HG02970 (cell line): ENCODE results near the gene POLR3A.

Experiments
- ATAC-seq: cut with Tn5 transposase; IDR thresholded peaks from one replicate; pipeline ENCODE4 v1.9.1; 2021; ENCODE audit warnings: mild to moderate bottlenecking, moderate library complexity, moderate number of reproducible peaks; ENCODE audit not compliant: unreplicated experiment, low FRiP score

The POLR3A gene

GRCh38 chr10:77959887-77960455 lies 69.3 kb downstream of the POLR3A start:
- ATAC-seq: no peak

GRCh38 chr10:77959384-77959783 lies 69.9 kb downstream of the POLR3A start:
- ATAC-seq: no peak

DNA sequence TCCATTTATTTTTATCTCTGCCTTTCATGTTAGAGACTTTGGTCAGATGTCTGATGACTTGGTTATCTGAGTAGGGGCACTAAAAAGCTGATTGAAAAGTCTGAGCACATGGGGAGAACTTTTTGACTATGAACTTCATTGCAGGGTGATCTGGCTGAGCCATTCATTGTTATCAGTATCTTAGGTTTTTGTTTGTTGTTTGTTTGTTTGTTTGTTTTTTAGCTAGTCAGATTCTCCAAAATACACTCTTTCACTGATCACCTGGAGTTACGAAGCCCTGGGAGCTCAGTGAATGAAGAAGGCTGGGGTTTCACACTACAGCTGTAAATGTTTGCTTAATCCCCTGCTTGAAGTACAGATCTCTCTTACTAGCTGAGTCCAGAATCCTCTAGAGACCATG lies 74.2 kb downstream of the POLR3A start:
- no peak for ATAC-seq

DNA sequence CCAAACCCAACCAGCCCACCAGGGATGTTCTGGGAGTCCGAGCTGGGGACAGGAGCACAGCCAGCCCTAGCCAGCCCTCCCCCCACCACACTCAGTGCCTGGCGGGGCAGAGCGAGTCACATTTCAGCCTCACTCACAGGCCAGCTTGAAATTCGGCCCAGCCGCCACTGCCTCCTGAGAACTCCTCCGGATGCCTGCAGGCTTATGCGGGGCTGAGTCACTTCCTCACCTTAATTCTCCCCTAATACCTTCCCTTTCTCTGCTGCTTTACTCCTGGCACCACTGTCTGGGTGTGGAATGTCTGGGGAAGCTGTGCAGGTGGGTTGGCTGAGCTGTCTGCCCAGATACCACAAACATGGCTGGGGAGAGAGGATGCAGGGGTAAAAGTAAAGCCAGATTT lies 80.1 kb downstream of the POLR3A start:
- ATAC-seq: no peak

DNA sequence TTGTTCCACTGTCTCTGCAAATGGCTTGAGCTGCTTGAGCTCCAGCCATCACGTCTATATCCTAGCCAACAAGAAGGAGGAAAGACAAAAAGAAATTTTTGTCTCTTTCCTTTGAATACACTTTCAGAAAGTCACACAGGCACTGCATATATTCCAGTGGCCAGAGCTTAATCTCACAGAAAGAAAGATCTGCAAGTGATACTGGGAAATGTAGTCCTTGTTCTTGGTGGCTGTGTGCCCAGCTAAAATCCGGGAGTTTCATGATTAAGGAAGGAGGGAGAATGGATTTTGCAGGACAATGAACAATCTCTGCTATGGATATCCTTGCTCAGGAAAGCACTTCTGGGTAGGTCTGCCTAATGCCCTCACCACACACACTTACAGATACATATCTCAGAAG lies 83.2 kb downstream of the POLR3A start:
- ATAC-seq: no peak

GRCh38 chr10:77944519-77944918 lies 84.8 kb downstream of the POLR3A start:
- no peak for ATAC-seq

DNA sequence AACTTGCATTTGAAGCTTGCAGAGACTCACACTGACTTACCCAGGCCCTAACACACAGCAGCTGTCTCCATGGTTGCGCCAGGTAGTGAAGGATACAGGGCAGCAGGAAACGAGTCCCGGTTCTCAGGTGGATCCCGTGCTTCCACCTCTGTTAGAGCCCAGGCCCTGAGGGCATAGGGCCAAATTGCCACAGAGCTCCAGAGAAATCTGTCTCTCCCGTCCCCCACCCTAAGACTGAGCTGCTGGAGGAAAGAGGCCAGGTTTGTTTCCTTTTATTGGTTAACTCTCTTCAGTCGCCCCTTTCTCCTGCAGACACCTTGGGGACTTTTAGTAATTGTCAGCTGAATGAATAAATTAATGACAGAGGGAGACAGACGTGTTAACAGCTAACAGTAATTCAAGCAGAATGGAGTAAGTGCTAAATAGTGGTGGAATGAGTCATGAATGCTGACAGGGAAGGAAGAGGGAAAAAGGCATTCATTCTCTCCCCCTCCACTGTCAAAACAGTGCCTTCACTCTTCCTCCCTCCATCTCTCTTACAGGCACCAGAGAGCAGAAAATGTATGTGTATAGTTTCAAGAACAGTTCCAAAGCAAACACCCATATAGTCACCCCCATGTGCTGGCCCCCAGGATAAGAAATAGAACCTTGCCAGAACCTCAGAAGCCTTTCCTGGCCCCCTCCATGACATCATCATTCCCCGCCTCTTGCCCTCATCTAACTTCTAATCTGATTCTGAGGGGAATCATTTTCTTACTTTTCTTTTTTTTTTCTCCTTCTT lies 86.0 kb downstream of the POLR3A start:
- ATAC-seq: no peak

- ATAC-seq: no peak
Measured at GRCh38 chr10:77941790-77942189, 87.5 kb downstream of the POLR3A start.

DNA sequence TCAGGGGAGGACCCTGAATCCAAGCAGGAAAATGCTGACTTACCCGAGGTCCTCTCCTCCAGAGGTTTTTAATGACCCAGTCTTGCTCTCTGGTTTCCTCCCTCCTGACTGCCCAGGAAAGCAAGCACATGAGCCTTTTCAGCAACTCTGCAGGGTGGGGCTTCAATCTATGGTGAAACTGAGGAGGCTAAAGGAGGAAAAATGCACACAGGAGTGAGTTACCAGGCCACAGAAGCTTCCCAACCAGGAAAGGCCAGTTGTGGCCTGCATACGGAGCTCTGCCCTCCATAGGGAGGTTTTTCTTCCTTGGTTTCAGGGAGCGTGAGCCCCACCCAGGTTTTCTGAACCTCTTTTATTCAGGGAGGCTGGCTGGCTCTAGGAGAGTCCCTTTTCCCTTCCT lies 88.7 kb downstream of the POLR3A start:
- ATAC-seq: no peak

DNA sequence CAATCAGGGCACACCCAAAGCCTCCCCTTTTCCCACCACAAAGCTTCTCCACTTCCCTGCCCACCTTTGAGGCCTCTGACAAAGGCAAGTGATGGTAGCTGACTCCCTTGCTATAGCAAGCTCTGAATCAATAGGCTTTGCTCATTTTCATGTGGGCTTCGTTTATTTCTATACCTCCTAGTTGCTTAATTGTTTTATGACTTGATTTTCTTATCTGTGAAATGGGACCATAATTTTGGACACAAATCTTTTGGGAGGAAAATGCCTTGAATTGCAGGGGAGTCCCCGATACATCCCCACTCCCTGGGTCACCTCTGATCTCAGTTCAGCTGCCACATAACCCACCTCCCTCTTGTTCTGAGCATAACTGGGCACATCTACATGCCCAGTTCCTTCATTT lies 89.1 kb downstream of the POLR3A start:
- ATAC-seq: no peak

GRCh38 chr10:77939561-77940001 lies 89.7 kb downstream of the POLR3A start:
- ATAC-seq: no peak

DNA sequence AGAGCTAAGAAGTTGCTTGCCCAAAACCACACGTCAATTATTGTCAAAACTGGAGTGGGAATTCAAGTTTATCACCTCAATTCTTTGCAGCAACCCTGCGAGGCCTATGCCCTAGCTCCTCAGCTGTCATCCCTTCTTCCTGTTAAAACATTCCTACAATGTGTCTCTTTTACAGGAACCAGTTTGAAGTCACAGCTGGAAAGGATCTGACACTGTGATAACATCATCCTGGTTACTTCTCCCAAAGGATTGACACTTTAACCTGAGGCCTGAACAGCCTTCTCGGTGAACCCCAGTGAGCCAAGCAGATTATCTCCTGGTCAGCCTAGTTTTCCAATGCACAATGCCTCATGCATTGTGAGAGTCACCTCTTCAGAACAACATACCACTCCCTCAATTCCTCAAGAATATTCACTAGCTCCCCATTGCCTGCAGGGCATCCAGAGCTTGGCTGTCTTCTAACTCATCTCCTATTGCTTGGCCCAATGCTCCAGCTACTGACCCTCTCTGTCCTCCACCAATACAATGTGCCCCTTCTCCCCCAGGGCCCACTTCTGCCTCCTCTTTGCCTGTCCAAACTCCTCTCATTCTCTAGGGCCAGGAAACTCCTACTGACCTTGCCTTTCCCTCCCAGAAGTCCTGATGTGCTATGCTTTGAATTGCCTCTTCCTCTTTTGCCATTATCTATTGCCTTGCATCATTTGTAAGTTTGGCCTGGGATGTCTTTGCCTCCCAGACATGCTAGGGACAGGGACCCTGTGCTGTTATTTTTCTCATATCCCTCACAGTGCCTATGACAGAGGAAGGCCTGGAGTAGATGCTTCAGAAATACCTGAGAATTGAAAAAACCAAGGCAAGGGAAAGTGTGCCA lies 92.4 kb downstream of the POLR3A start:
- no peak for ATAC-seq

- no peak for ATAC-seq
Measured at GRCh38 chr10:77932016-77932715, 97.1 kb downstream of the POLR3A start.

- no peak for ATAC-seq
Measured at GRCh38 chr10:77927402-77928246, 101.7 kb downstream of the POLR3A start.

GRCh38 chr10:77926566-77927401 lies 102.5 kb downstream of the POLR3A start, which contains the start of gene DLG5:
Gene DLG5 (minus strand): TSS chr10:77926755. CDS start chr10:77926520, 235 bp downstream.
- no peak for ATAC-seq

- ATAC-seq: no peak
Measured at GRCh38 chr10:77925795-77926565, 103.3 kb downstream of the POLR3A start.

GRCh38 chr10:77925410-77925794 lies 103.9 kb downstream of the POLR3A start:
- ATAC-seq: no peak

DNA sequence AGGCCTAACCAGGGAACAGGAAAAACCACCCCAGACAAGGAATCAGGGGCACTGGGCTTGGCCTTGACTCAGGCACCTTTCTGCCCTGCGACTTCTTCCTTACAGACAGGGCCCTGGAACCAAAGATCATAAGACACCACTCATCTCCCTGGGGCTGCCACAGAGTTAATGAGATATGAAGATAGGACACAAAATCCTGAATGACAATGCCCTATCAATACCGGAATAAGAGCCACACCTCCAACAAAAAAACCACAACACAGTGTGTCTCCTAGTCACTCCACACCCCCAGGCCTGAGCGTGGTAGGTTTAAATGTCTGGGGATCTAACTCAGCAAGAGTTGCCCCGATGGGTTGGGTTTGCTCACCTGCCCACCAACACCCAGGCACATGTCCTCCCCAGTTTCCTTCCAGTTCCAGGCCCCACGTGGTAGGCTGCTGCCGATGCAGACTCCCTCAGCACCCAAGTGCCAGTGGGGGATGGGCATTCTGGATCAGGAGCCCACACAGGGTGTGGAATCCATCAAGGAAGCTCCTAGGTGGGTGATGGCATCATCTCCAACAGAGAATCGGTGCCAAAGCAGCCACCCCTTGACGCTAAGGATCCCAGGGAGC lies 106.6 kb downstream of the POLR3A start:
- ATAC-seq: no peak
